CD4-positive, alpha-beta T cell (primary cell): ENCODE measurements around the gene INPP4B. TPM values are rescaled to one million over a fixed set of nuclear protein-coding genes. Genes with fewer than 3 reads are reported as not detected.

ENCODE experiments used
- ATAC-seq: fragments of 200-7000 bp; cut with Tn5 transposase; one replicate; pipeline ENCODE4 v1.10.0; 2022; ENCODE audit warnings: mild to moderate bottlenecking; ENCODE audit not compliant: poor library complexity
- CTCF ChIA-PET: fragments of 350-600 bp; sonication (Branson Sonifier 250); formaldehyde crosslinking; loops from one replicate; lab custom pipeline; 2021; ENCODE audit warnings: antibody characterized with exemption, inconsistent platforms; lab: Charles Lee
- POLR2A ChIA-PET: fragments of 350-600 bp; sonication (Branson Sonifier 250); formaldehyde crosslinking; loops from one replicate; lab custom pipeline; 2021; ENCODE audit warnings: antibody characterized with exemption, inconsistent platforms; lab: Charles Lee
- DNase-seq, 14 experiments: peaks; one replicate each; pipeline ENCODE4 v3.0.0-alpha.2; 2013 to 2020; ENCODE audit warnings: mixed read lengths in 2 of 14
- H3K27ac ChIP-seq, 2 donors: one replicate each; pipeline versions ENCODE4 v1.5.1 to v1.7.0; 2013; ENCODE audit warnings: low read length in 2 of 2, low read depth in 1 of 2, mild to moderate bottlenecking in 1 of 2
- H3K27me3 ChIP-seq, 2 experiments: 1 replicate in 1 of 2; 2 replicates in 1 of 2; pipeline versions ENCODE4 v1.6.1 to v1.7.0; 2013; ENCODE audit warnings: low read length in 2 of 2, control low read depth in 1 of 2, mild to moderate bottlenecking in 1 of 2, moderate library complexity in 1 of 2; ENCODE audit not compliant: insufficient read depth in 2 of 2, control insufficient read depth in 1 of 2
- H3K36me3 ChIP-seq: one replicate; pipeline ENCODE4 v1.6.1; 2013; ENCODE audit warnings: low read length, control low read depth; ENCODE audit not compliant: insufficient read depth
- H3K4me1 ChIP-seq: one replicate; pipeline ENCODE4 v1.6.1; 2013; ENCODE audit warnings: low read length, control low read depth; ENCODE audit not compliant: insufficient read depth
- H3K4me3 ChIP-seq: one replicate; pipeline ENCODE4 v1.5.1; 2013; ENCODE audit warnings: mild to moderate bottlenecking, low read length, moderate library complexity
- H3K9me3 ChIP-seq, 2 experiments: 1 replicate in 1 of 2; 2 replicates in 1 of 2; pipeline versions ENCODE4 v1.6.1 to v1.7.0; 2013; ENCODE audit warnings: low read length in 2 of 2, mild to moderate bottlenecking in 2 of 2, control low read depth in 1 of 2, moderate library complexity in 1 of 2; ENCODE audit not compliant: control insufficient read depth in 1 of 2, insufficient read depth in 1 of 2
- H3K27ac Mint-ChIP-seq: one replicate; pipeline ENCODE4 v1.8.0; 2020; ENCODE audit warnings: mixed read lengths
- H3K27me3 Mint-ChIP-seq: one replicate; pipeline ENCODE4 v1.8.0; 2021; ENCODE audit warnings: mixed read lengths
- H3K36me3 Mint-ChIP-seq: one replicate; pipeline ENCODE4 v1.8.0; 2021; ENCODE audit warnings: low read depth, mixed read lengths
- H3K4me1 Mint-ChIP-seq: one replicate; pipeline ENCODE4 v1.8.0; 2021; ENCODE audit warnings: low read depth, mixed read lengths
- H3K4me3 Mint-ChIP-seq: one replicate; pipeline ENCODE4 v1.8.0; 2020; ENCODE audit warnings: mild to moderate bottlenecking, mixed read lengths
- H3K9me3 Mint-ChIP-seq: one replicate; pipeline ENCODE4 v1.8.0; 2020; ENCODE audit warnings: mixed read lengths
- intact Hi-C, 2 experiments: fragments of 100-400 bp; cut with DNase I in 1 of 2; cut with micrococcal nuclease in 1 of 2; formaldehyde crosslinking; loops; one replicate each; pipeline versions ENCODE4 v1.15.1 to v1.9.0; 2023 to 2025; cut with DNase I, micrococcal nuclease
- total RNA-seq, 174 experiments: library from RNA in 2 of 174; stranded (reverse) in 2 of 174; gene quantifications; one replicate each; pipeline ENCODE4 v1.2.3 and lab custom pipeline; 2021 to 2026
- TF ChIP-seq, protein P1 (sequence below): fragments of 200-600 bp; IDR thresholded peaks from one replicate; pipeline ENCODE4 v1.8.0; 2022; ENCODE audit warnings: antibody characterized with exemption, mild to moderate bottlenecking

Gene INPP4B
- total RNA-seq, 2 experiments from 2014 or later = 50.7 to 53.8 TPM

DNA sequence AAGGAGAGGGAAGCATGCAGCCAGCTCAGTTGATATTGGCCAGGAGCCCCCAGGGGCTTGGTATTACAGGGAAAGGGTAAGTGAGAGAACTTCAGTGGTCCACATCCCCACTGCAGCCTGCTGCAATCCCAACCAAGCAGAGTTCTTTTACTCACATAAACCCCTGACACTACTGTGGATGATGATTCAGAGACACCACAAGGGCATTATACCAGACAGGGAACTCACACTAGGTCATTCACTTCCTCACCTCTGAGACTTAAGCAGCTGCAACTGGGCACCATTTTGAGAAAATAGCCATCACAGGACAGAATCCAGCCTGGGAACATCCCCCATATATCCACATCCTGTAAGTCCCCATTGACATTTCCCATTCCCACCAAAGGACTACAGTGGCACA is 248.0 kb downstream of the INPP4B start:
- POLR2A ChIA-PET = no interaction called here

DNA sequence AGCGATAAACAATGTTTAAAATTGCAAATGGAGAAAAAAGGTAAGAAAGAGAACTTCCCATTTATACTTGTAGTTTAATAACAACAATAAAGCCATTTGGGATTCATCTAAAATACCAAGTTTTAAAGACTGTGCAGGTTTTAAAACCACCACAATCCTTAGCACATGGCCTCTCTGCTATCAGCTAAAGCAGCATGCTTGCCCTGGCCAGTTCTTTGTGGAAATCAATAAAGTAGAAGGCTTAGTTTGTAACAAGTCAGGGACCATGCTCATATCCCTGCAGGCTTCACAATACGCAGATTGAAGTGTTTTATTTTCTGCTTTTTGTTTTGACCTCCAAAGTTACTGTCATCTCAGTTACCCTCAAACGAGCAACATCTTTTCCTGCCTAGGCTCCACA is 249.5 kb downstream of the INPP4B start:
- no peak for DNase-seq
- Histone ChIP-seq H3K27ac (no peak overlapping the region), H3K4me1 (no peaks in the 10 kb centered on the region), H3K9me3 (peaks cover 13% of the 10 kb centered on the region in 2 experiments), H3K27me3 (no peaks in the 10 kb centered on the region), H3K36me3 (peaks cover 37% of the 10 kb centered on the region), H3K4me3 (no peak overlapping the region)
- intact Hi-C loops = no loop called here
- Mint-ChIP-seq H3K4me3 (no peak overlapping the region), H3K27ac (no peak overlapping the region), H3K9me3 (peaks cover 10% of the 10 kb centered on the region), H3K27me3 (no peaks in the 10 kb centered on the region), H3K4me1 (peaks cover 6% of the 10 kb centered on the region), H3K36me3 (peaks cover 89% of the 10 kb centered on the region)
- POLR2A ChIA-PET = no interaction called here
- TF ChIP-seq, protein P1, sequence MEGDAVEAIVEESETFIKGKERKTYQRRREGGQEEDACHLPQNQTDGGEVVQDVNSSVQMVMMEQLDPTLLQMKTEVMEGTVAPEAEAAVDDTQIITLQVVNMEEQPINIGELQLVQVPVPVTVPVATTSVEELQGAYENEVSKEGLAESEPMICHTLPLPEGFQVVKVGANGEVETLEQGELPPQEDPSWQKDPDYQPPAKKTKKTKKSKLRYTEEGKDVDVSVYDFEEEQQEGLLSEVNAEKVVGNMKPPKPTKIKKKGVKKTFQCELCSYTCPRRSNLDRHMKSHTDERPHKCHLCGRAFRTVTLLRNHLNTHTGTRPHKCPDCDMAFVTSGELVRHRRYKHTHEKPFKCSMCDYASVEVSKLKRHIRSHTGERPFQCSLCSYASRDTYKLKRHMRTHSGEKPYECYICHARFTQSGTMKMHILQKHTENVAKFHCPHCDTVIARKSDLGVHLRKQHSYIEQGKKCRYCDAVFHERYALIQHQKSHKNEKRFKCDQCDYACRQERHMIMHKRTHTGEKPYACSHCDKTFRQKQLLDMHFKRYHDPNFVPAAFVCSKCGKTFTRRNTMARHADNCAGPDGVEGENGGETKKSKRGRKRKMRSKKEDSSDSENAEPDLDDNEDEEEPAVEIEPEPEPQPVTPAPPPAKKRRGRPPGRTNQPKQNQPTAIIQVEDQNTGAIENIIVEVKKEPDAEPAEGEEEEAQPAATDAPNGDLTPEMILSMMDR = no peak
- no peak for ATAC-seq
- CTCF ChIA-PET = no interaction called here

More for the DNA sequence above, 248.0 kb downstream of the INPP4B start:
- Mint-ChIP-seq H3K4me1 (peaks cover 6% of the 10 kb centered on the region), H3K4me3 (no peak overlapping the region), H3K9me3 (peaks cover 7% of the 10 kb centered on the region), H3K27me3 (no peaks in the 10 kb centered on the region), H3K27ac (no peak overlapping the region), H3K36me3 (peaks cover 88% of the 10 kb centered on the region)
- no peak for DNase-seq
- H3K4me1 ChIP-seq = no peaks in the 10 kb centered on the region
- no peaks in the 10 kb centered on the region for H3K27me3 ChIP-seq
- H3K27ac ChIP-seq = no peak overlapping the region
- H3K4me3 ChIP-seq = no peak overlapping the region
- H3K36me3 ChIP-seq = peaks cover 36% of the 10 kb centered on the region
- TF ChIP-seq, protein P1 = no peak
- no peak for ATAC-seq
- intact Hi-C loops = no loop called here
- CTCF ChIA-PET = no interaction called here
- peaks cover 15 to 21% of the 10 kb centered on the region in 2 experiments for H3K9me3 ChIP-seq

DNA sequence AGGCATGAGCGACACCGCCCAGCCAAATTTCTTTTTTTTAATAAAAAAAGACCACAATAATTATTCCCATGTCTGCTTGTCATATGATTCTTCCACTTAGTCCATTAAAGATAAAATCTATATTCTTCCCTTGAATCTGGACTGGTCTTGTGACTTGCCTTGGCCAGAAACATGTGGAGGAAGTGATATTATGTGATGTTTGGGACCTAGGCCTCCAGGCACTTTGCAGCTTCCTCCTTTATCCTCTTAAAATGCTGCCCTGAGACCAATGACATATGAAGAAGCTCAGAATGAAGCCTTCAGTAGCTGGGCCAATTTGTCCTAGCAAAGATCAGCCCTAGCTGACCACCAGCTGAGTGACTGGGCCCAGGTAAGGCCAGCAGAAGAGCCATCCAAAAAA is 250.0 kb downstream of the INPP4B start:
- Mint-ChIP-seq H3K4me3 (no peak overlapping the region), H3K27me3 (no peaks in the 10 kb centered on the region), H3K4me1 (peaks cover 6% of the 10 kb centered on the region), H3K9me3 (peaks cover 12% of the 10 kb centered on the region), H3K36me3 (peaks cover 92% of the 10 kb centered on the region), H3K27ac (no peak overlapping the region)
- ChIA-PET POLR2A (interaction anchor here (0.7 to 1.0 kb wide), 2 partner anchors 99 to 108 kb away, joined by 3 to 4 read pairs; no protein-coding TSS in a partner anchor), CTCF (no interaction called here)
- ATAC-seq = no peak
- H3K27me3 ChIP-seq = no peaks in the 10 kb centered on the region
- intact Hi-C loops = no loop called here
- TF ChIP-seq, protein P1 = no peak
- no peak overlapping the region for H3K27ac ChIP-seq
- DNase-seq = no peak
- no peak overlapping the region for H3K4me3 ChIP-seq
- H3K9me3 ChIP-seq = peaks cover 11 to 13% of the 10 kb centered on the region in 2 experiments
- H3K4me1 ChIP-seq = no peaks in the 10 kb centered on the region
- H3K36me3 ChIP-seq = peaks cover 37% of the 10 kb centered on the region
